Large intestine (tissue), 3 donors: ENCODE measurements around the gene PLEKHA3. TPM values are rescaled to one million over a fixed set of nuclear protein-coding genes. Genes with fewer than 3 reads are reported as not detected.

Experiments used
- DNase-seq, 2 donors: peaks; one replicate each; pipeline versions ENCODE4 v3.0.0 to v3.0.0-alpha.2; 2013
- H3K27ac ChIP-seq: one replicate; pipeline ENCODE4 v1.5.1; 2013; ENCODE audit warnings: low read length
- H3K27me3 ChIP-seq: 2 replicates; pipeline ENCODE4 v1.6.1; 2013; ENCODE audit warnings: low read length; ENCODE audit not compliant: control insufficient read depth, insufficient read depth
- H3K36me3 ChIP-seq: 2 replicates; pipeline ENCODE4 v1.6.1; 2013; ENCODE audit warnings: low read length; ENCODE audit not compliant: control insufficient read depth, insufficient read depth
- H3K4me1 ChIP-seq: one replicate; pipeline ENCODE4 v1.6.1; 2013; ENCODE audit warnings: low read length; ENCODE audit not compliant: control insufficient read depth, insufficient read depth
- H3K4me3 ChIP-seq: one replicate; pipeline ENCODE4 v1.5.1; 2013; ENCODE audit warnings: low read length
- H3K9me3 ChIP-seq: one replicate; pipeline ENCODE4 v1.6.1; 2013; ENCODE audit warnings: mild to moderate bottlenecking, low read depth, low read length, moderate library complexity; ENCODE audit not compliant: control insufficient read depth
- WGBS: methylation state at CpG from one replicate; pipeline ENCODE4 v1.1.5; 2013; ENCODE audit warnings: low lambda C conversion rate; ENCODE audit not compliant: insufficient coverage; 5-methylcytosine and 5-hydroxymethylcytosine counted together
- polyA plus RNA-seq: library from polyadenylated mRNA; unstranded; fragments of 120-200 nt; gene quantifications from one replicate; pipeline ENCODE4 v1.2.1, GENCODE V29; 2013

Gene PLEKHA3
- polyA plus RNA-seq, 1 donor: 12.9 TPM

- WGBS: 91% methylated on average over 4 of the region's 4 CpGs
These were observed 55.8 kb downstream of the PLEKHA3 start for GRCh38 chr2:178536037-178536436.

DNA sequence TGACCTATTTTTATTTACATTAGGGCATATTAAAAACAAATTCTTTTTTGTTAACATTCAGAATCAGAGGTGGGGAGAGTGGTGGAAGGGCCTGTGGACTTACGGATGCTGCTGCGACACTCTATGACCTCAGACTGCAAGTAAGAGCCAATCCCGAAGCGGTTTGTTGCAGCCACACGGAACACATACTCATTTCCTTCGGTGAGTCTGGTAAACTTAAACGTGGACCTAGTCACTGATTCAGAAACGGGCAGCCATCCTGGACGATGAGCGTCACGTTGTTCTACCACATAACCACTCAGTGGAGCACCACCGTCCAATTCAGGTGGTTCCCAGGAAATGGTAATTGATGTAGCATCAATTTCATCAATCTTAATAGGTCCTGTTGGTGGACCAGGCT is 61.9 kb downstream of the PLEKHA3 start:
- Histone ChIP-seq H3K4me3 (no peak overlapping the region), H3K27ac (no peak overlapping the region), H3K9me3 (no peaks in the 10 kb centered on the region), H3K36me3 (peaks cover 57% of the 10 kb centered on the region), H3K4me1 (no peaks in the 10 kb centered on the region), H3K27me3 (no peaks in the 10 kb centered on the region)
- DNase-seq: no peak
- no CpG with 5 or more reads among the region's 12 CpGs for WGBS

More at GRCh38 chr2:178536037-178536436, 55.8 kb downstream of the PLEKHA3 start:
- Histone ChIP-seq H3K4me3 (no peak overlapping the region), H3K36me3 (peaks cover 80% of the 10 kb centered on the region), H3K4me1 (no peaks in the 10 kb centered on the region), H3K27me3 (no peaks in the 10 kb centered on the region), H3K27ac (no peak overlapping the region), H3K9me3 (no peaks in the 10 kb centered on the region)
- DNase-seq: no peak

DNA sequence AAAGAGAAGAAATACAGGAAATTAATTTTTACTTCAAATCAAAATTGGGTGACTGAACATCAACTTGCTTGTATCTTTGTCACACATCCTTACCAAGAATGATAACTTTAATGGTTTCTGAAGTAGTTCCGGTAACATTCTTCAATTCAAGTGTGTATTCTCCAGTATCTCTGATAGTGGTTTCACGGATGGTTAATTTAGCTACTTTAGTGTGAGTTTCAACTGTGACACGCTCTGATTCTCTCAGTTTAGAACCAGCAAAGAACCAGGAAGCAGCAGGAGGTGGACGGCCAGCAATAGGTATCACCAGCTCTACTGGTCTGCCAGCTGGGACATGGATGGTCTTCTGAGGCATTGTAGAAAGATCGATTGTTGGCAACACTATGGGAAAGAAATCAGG is 62.3 kb downstream of the PLEKHA3 start:
- Histone ChIP-seq H3K27ac (no peak overlapping the region), H3K36me3 (peaks cover 56% of the 10 kb centered on the region), H3K4me1 (no peaks in the 10 kb centered on the region), H3K27me3 (no peaks in the 10 kb centered on the region), H3K4me3 (no peak overlapping the region), H3K9me3 (no peaks in the 10 kb centered on the region)
- WGBS: 94% methylated on average over 2 of the region's 5 CpGs
- no peak for DNase-seq

GRCh38 chr2:178550352-178550751 is 70.1 kb downstream of the PLEKHA3 start:
- Histone ChIP-seq H3K27me3 (no peaks in the 10 kb centered on the region), H3K36me3 (peaks cover 58% of the 10 kb centered on the region), H3K4me1 (no peaks in the 10 kb centered on the region), H3K27ac (no peak overlapping the region), H3K9me3 (no peaks in the 10 kb centered on the region), H3K4me3 (no peak overlapping the region)
- WGBS: 100% methylated on average over 2 of the region's 2 CpGs
- DNase-seq: no peak

DNA sequence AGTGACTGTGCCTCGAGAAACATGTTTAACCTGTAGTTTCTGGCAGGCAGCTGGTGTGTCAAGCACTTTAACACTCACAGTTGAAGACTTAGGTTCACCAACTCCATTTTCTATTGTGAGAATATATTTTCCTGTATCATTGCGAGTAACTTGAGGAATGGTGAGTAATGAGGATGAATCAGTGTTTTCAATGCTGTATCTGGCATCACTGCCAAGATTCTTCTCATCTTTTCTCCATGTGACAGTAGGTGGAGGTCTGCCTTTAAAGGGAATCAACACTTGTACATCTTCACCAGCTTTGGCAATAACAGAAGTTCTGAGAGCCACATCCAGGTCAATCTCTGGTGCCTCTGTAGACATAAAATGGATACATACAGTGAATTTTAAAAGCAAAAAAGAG is 72.8 kb downstream of the PLEKHA3 start:
- no CpG with 5 or more reads among the region's 2 CpGs for WGBS
- no peak for DNase-seq
- H3K27ac ChIP-seq: no peak overlapping the region
- no peak overlapping the region for H3K4me3 ChIP-seq
- H3K4me1 ChIP-seq: no peaks in the 10 kb centered on the region
- H3K36me3 ChIP-seq: peaks cover 44% of the 10 kb centered on the region
- no peaks in the 10 kb centered on the region for H3K27me3 ChIP-seq
- no peaks in the 10 kb centered on the region for H3K9me3 ChIP-seq

Other genes with a start within 250 kb of the PLEKHA3 start
- 45.1 TPM for gene PRKRA, start 29.3 kb upstream of the PLEKHA3 start, polyA plus RNA-seq
- gene PJVK, start 29.1 kb upstream of the PLEKHA3 start, polyA plus RNA-seq: 6.5 TPM
- 21.6 TPM for gene FKBP7, start 1.9 kb upstream of the PLEKHA3 start, polyA plus RNA-seq